CD4-positive, alpha-beta memory T cell (primary cell): ENCODE data around the gene LYZ. TPM values are rescaled to one million over a fixed set of nuclear protein-coding genes. Genes with fewer than 3 reads are reported as not detected.

Experiments
- CTCF ChIA-PET: fragments of 350-600 bp; sonication (Branson Sonifier 250); formaldehyde crosslinking; loops from one replicate; lab custom pipeline; 2021; ENCODE audit warnings: inconsistent platforms; ENCODE audit not compliant: partially characterized antibody; lab: Charles Lee
- POLR2A ChIA-PET: fragments of 350-600 bp; sonication (Branson Sonifier 250); formaldehyde crosslinking; loops from one replicate; lab custom pipeline; 2021; ENCODE audit not compliant: partially characterized antibody; lab: Charles Lee
- DNase-seq, 5 donors: peaks; one replicate each; pipeline versions ENCODE4 v3.0.0 to v3.0.0-alpha.2; 2020 to 2022; ENCODE audit warnings: mixed read lengths in 1 of 5
- H3K27ac ChIP-seq: one replicate; pipeline ENCODE4 v1.7.0; 2013; ENCODE audit warnings: low read depth, low read length
- H3K27me3 ChIP-seq: 2 replicates; pipeline ENCODE4 v1.7.0; 2013; ENCODE audit warnings: mild to moderate bottlenecking, low read length, moderate library complexity; ENCODE audit not compliant: insufficient read depth
- H3K36me3 ChIP-seq: 2 replicates; pipeline ENCODE4 v1.7.0; 2013; ENCODE audit warnings: mild to moderate bottlenecking, low read length, moderate library complexity; ENCODE audit not compliant: insufficient read depth
- H3K4me1 ChIP-seq: 2 replicates; pipeline ENCODE4 v1.7.0; 2013; ENCODE audit warnings: mild to moderate bottlenecking, low read length, moderate library complexity; ENCODE audit not compliant: insufficient read depth
- H3K4me3 ChIP-seq, 2 donors: one replicate each; pipeline ENCODE4 v1.7.0; 2013; ENCODE audit warnings: low read length in 2 of 2, mild to moderate bottlenecking in 1 of 2
- H3K9me3 ChIP-seq, 2 donors: one replicate each; pipeline ENCODE4 v1.7.0; 2013; ENCODE audit warnings: low read length in 2 of 2, control low read depth in 1 of 2; ENCODE audit not compliant: control insufficient read depth in 1 of 2
- H3K27ac Mint-ChIP-seq, 7 donors: one replicate each; pipeline ENCODE4 v1.8.0; 2020 to 2021; ENCODE audit warnings: mixed read lengths in 7 of 7, mild to moderate bottlenecking in 6 of 7, inconsistent platforms in 3 of 7, moderate library complexity in 3 of 7
- H3K27me3 Mint-ChIP-seq, 2 donors: one replicate each; pipeline ENCODE4 v1.8.0; 2020 to 2021; ENCODE audit warnings: mixed read lengths in 2 of 2
- H3K36me3 Mint-ChIP-seq, 2 donors: one replicate each; pipeline ENCODE4 v1.8.0; 2020 to 2021; ENCODE audit warnings: mixed read lengths in 2 of 2, inconsistent platforms in 1 of 2, mild to moderate bottlenecking in 1 of 2
- H3K4me1 Mint-ChIP-seq, 4 donors: one replicate each; pipeline ENCODE4 v1.8.0; 2020 to 2021; ENCODE audit warnings: mixed read lengths in 4 of 4, mild to moderate bottlenecking in 1 of 4
- H3K4me3 Mint-ChIP-seq, 8 donors: one replicate each; pipeline ENCODE4 v1.8.0; 2020 to 2021; ENCODE audit warnings: mixed read lengths in 8 of 8, mild to moderate bottlenecking in 7 of 8, moderate library complexity in 6 of 8, inconsistent platforms in 3 of 8
- H3K9me3 Mint-ChIP-seq, 8 donors: one replicate each; pipeline ENCODE4 v1.8.0; 2020 to 2021; ENCODE audit warnings: mixed read lengths in 8 of 8, mild to moderate bottlenecking in 5 of 8, inconsistent platforms in 3 of 8, moderate library complexity in 1 of 8
- intact Hi-C: fragments of 100-400 bp; cut with micrococcal nuclease; formaldehyde crosslinking; loops from one replicate; pipeline ENCODE4 v1.15.1; 2023
- polyA plus RNA-seq, 2 donors: library from polyadenylated mRNA; unstranded; fragments of 300-500 nt; fragmentation: Illumina TruSeq; gene quantifications; one replicate each; pipeline ENCODE4 v1.2.3, GENCODE V29; 2021
- total RNA-seq, 2 experiments: library from RNA; stranded (reverse); gene quantifications; one replicate each; pipeline ENCODE4 v1.2.3, GENCODE V29; 2021

The LYZ gene
- total and polyA plus RNA-seq, 4 experiments from 2014 or later, result 5.3 to 42.3 (median 24.1) TPM

DNA sequence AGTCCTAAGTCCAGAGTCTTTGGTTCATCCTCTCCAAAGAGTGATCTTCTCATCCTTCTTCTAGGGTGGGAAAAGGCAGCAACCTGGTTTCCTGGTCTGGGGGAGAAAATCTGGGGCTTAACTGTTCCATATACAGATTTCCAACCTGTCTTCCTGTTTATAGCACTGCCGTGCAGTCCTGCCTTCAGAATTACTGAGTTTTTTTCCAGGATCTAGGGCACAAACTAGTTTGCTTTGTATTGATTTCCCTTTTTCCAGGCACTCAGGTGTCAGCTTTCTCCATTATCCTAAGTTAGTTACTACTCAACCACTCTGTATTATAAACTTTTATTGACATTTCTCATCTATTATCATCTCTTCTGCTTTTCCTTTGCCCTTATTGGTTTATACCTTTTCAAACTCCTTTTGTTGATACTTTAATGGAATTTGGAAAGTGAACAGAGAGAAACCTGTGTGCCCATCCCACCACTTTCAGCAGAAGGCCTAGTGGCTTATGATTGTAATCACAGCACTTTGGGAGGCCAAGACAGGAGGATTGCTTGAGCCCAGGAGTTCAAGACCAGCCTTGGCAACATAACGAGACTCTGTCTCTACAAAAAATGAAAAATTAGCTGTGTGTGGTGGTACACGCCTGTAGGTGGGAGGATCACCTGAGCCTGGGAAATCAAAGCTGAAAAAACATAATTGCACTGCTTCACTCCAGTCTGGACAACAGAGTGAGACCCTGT is 4.1 kb upstream of the LYZ start:
- H3K27me3 Mint-ChIP-seq, result peaks cover 4 to 5% of the 10 kb centered on the region in 2 donors
- ChIA-PET CTCF (interaction anchor here (0.8 to 1.8 kb wide), 2 partner anchors 13 to 226 kb away, joined by 3 to 5 read pairs; no protein-coding TSS in a partner anchor), POLR2A (interaction anchor here (1.9 kb wide), 1 partner anchor 13 kb away, joined by 10 read pairs; no protein-coding TSS in a partner anchor)
- H3K4me1 ChIP-seq, result peaks cover 6% of the 10 kb centered on the region
- H3K27ac ChIP-seq, result no peak overlapping the region
- no peak overlapping the region for H3K27ac Mint-ChIP-seq
- no peaks in the 10 kb centered on the region for H3K36me3 Mint-ChIP-seq
- intact Hi-C loops, result no loop called here
- H3K4me1 Mint-ChIP-seq, result peaks cover 0 to 6% (median 2%) of the 10 kb centered on the region in 4 donors
- H3K27me3 ChIP-seq, result no peaks in the 10 kb centered on the region
- H3K4me3 Mint-ChIP-seq, result no peak overlapping the region
- H3K36me3 ChIP-seq, result no peaks in the 10 kb centered on the region
- no peak for DNase-seq
- no peak overlapping the region for H3K4me3 ChIP-seq
- H3K9me3 Mint-ChIP-seq, result no peaks in the 10 kb centered on the region
- no peaks in the 10 kb centered on the region for H3K9me3 ChIP-seq

DNA sequence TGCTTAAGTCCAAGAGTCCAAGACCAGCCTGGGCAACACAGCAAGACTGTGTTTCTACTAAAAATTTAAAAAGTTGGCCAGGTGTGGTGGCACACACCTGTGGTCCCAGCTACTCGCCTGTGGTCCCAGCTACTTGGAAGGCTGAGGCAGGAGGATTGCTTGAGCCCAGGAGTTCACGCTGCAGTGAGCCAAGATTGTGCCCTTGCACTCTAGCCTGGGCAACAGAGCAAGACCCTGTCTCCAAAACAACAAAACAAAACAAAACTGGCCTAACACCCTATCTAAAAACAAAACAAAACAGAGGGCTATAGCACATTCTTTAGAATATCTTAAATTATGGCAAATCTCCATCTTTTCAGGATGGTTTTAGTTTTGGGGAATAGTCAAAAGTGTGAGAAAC is 3.1 kb upstream of the LYZ start:
- POLR2A ChIA-PET, result interaction anchor here (0.9 to 1.9 kb wide), 2 partner anchors 10 to 14 kb away, joined by 3 to 10 read pairs; no protein-coding TSS in a partner anchor

GRCh38 chr12:69345742-69346141 is 2.4 kb upstream of the LYZ start:
- ChIA-PET POLR2A (no interaction called here), CTCF (interaction anchor here (4.6 kb wide), 1 partner anchor 12 kb away, joined by 31 read pairs; no protein-coding TSS in a partner anchor)
- no peak overlapping the region for H3K4me3 ChIP-seq
- H3K9me3 Mint-ChIP-seq, result no peaks in the 10 kb centered on the region
- no peak overlapping the region for H3K4me3 Mint-ChIP-seq
- peaks cover 3 to 4% of the 10 kb centered on the region in 2 donors for H3K27me3 Mint-ChIP-seq
- H3K36me3 ChIP-seq, result no peaks in the 10 kb centered on the region
- H3K27ac ChIP-seq, result no peak overlapping the region
- H3K4me1 Mint-ChIP-seq, result peaks cover 0 to 4% (median 2%) of the 10 kb centered on the region in 4 donors
- H3K27ac Mint-ChIP-seq, result peak overlapping the region in 1 of 7 donors; percentile 29
- intact Hi-C loops, result no loop called here
- no peaks in the 10 kb centered on the region for H3K27me3 ChIP-seq
- H3K36me3 Mint-ChIP-seq, result no peaks in the 10 kb centered on the region
- peaks cover 6% of the 10 kb centered on the region for H3K4me1 ChIP-seq
- no peak for DNase-seq
- no peaks in the 10 kb centered on the region for H3K9me3 ChIP-seq

More for the DNA sequence above, 3.1 kb upstream of the LYZ start:
- Mint-ChIP-seq H3K27me3 (peaks cover 3 to 4% of the 10 kb centered on the region in 2 donors), H3K4me3 (no peak overlapping the region), H3K4me1 (peaks cover 0 to 4% (median 2%) of the 10 kb centered on the region in 4 donors), H3K9me3 (no peaks in the 10 kb centered on the region), H3K27ac (no peak overlapping the region), H3K36me3 (no peaks in the 10 kb centered on the region)
- Histone ChIP-seq H3K27me3 (no peaks in the 10 kb centered on the region), H3K27ac (no peak overlapping the region), H3K9me3 (no peaks in the 10 kb centered on the region), H3K36me3 (no peaks in the 10 kb centered on the region), H3K4me1 (peaks cover 6% of the 10 kb centered on the region), H3K4me3 (no peak overlapping the region)
- CTCF ChIA-PET, result no interaction called here
- DNase-seq, result no peak
- intact Hi-C loops, result no loop called here

GRCh38 chr12:69350002-69350626 is 1.9 kb downstream of the LYZ start:
- DNase-seq, result no peak
- no peak overlapping the region for H3K4me3 Mint-ChIP-seq

DNA sequence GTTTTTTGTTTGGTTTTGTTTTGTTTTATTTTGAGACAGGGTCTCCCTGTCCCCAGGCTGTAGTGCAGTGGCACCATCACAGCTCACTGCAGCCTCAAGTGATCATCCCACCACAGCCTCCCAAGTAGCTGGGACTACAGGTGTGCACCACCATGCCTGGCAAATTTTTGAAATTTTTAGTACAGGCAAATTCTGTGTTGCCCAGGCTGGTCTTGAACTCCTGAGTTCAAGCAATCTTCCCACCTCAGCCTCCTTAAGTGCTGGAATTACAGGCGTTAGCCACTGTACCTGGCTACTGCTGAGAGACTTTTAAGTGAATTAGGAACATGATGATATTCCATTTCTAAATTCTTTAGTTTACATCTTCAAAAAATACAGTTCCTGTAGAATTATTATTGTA is 2.6 kb downstream of the LYZ start:
- Mint-ChIP-seq H3K4me1 (peaks cover 0 to 4% (median 2%) of the 10 kb centered on the region in 4 donors), H3K4me3 (no peak overlapping the region), H3K27ac (no peak overlapping the region), H3K36me3 (no peaks in the 10 kb centered on the region), H3K9me3 (no peaks in the 10 kb centered on the region), H3K27me3 (peaks cover 4 to 8% of the 10 kb centered on the region in 2 donors)
- CTCF ChIA-PET, result no interaction called here
- no peak overlapping the region for H3K27ac ChIP-seq
- H3K36me3 ChIP-seq, result no peaks in the 10 kb centered on the region
- POLR2A ChIA-PET, result no interaction called here
- no peaks in the 10 kb centered on the region for H3K9me3 ChIP-seq
- no peaks in the 10 kb centered on the region for H3K27me3 ChIP-seq
- H3K4me3 ChIP-seq, result no peak overlapping the region
- no peak for DNase-seq
- H3K4me1 ChIP-seq, result peaks cover 6% of the 10 kb centered on the region
- intact Hi-C loops, result no loop called here

More at GRCh38 chr12:69350002-69350626, 1.9 kb downstream of the LYZ start:
- Mint-ChIP-seq H3K27ac (no peak overlapping the region), H3K27me3 (peaks cover 4 to 8% of the 10 kb centered on the region in 2 donors), H3K4me1 (peaks cover 0 to 4% (median 2%) of the 10 kb centered on the region in 4 donors), H3K36me3 (no peaks in the 10 kb centered on the region), H3K9me3 (no peaks in the 10 kb centered on the region)
- intact Hi-C loops, result no loop called here
- H3K4me3 ChIP-seq, result no peak overlapping the region
- CTCF ChIA-PET, result interaction anchor here (1.6 to 4.6 kb wide), 2 partner anchors 7 to 290 kb away, joined by 4 to 31 read pairs; no protein-coding TSS in a partner anchor
- H3K36me3 ChIP-seq, result no peaks in the 10 kb centered on the region
- H3K9me3 ChIP-seq, result no peaks in the 10 kb centered on the region
- no peak overlapping the region for H3K27ac ChIP-seq
- POLR2A ChIA-PET, result no interaction called here
- no peaks in the 10 kb centered on the region for H3K27me3 ChIP-seq
- H3K4me1 ChIP-seq, result peaks cover 6% of the 10 kb centered on the region

GRCh38 chr12:69351462-69352236 is 3.5 kb downstream of the LYZ start:
- no peaks in the 10 kb centered on the region for H3K36me3 ChIP-seq
- Mint-ChIP-seq H3K4me1 (peaks cover 0 to 4% (median 2%) of the 10 kb centered on the region in 4 donors), H3K36me3 (no peaks in the 10 kb centered on the region), H3K9me3 (no peaks in the 10 kb centered on the region), H3K27me3 (peaks cover 4 to 8% of the 10 kb centered on the region in 2 donors), H3K27ac (no peak overlapping the region), H3K4me3 (no peak overlapping the region)
- H3K4me3 ChIP-seq, result no peak overlapping the region
- DNase-seq, result no peak
- ChIA-PET CTCF (interaction anchor here (3.6 kb wide), 1 partner anchor 220 kb away, joined by 29 read pairs; no protein-coding TSS in a partner anchor), POLR2A (no interaction called here)
- intact Hi-C loops, result no loop called here
- no peaks in the 10 kb centered on the region for H3K9me3 ChIP-seq
- no peak overlapping the region for H3K27ac ChIP-seq
- H3K27me3 ChIP-seq, result no peaks in the 10 kb centered on the region
- H3K4me1 ChIP-seq, result peaks cover 6% of the 10 kb centered on the region
